HepG2 (cell line): ENCODE measurements around the gene PDIA5. TPM values are rescaled to one million over a fixed set of nuclear protein-coding genes. Genes with fewer than 3 reads are reported as not detected.

Experiments used
- ATAC-seq: fragments of 200-7000 bp; cut with Tn5 transposase; 3 replicates; pipeline ENCODE4 v1.9.1; 2020; ENCODE audit warnings: mild to moderate bottlenecking, moderate library complexity
- BruUV-seq: library from RNA; stranded (reverse); fragments of 400-500 nt; replicated peaks from 2 replicates; lab custom pipeline; 2021; lab: Mats Ljungman, UMichigan
- CTCF ChIA-PET: fragments of 300-600 bp; formaldehyde crosslinking; extraction: SDS; loops from one replicate; lab custom pipeline; 2021; ENCODE audit warnings: low total read pairs, inconsistent platforms, low intra/inter-chr PET ratio; lab: Yijun Ruan, JAX
- POLR2A ChIA-PET: fragments of 350-600 bp; sonication (Branson Sonifier 250); formaldehyde crosslinking; loops from one replicate; lab custom pipeline; 2020; ENCODE audit warnings: antibody characterized with exemption, inconsistent platforms; lab: Yijun Ruan, JAX
- DNase-seq: peaks from one replicate; pipeline ENCODE4 v3.0.0-alpha.2; 2015; ENCODE audit warnings: low spot score
- FAIRE-seq: peaks from 3 replicates; lab custom pipeline; 2011; peaks lifted over from hg19 to GRCh38; lab: Jason Lieb, UNC
- H2AFZ ChIP-seq: one replicate; pipeline ENCODE4 v1.6.1; 2011; ENCODE audit warnings: low read length, inconsistent platforms
- H3K27ac ChIP-seq: fragments of 300-600 bp; 3 replicates; pipeline ENCODE4 v1.8.0; 2011; ENCODE audit warnings: mixed run types, mild to moderate bottlenecking, mixed read lengths, low read length, inconsistent platforms; ENCODE audit not compliant: insufficient read depth; ENCODE audit errors: extremely low read length
- H3K27me3 ChIP-seq, 2 experiments: fragments of 200-600 bp in 1 of 2; 2 replicates in 1 of 2; 3 replicates in 1 of 2; pipeline versions ENCODE4 v1.6.0 to v1.8.0; 2011; ENCODE audit warnings: low read length in 2 of 2, mild to moderate bottlenecking in 2 of 2, moderate library complexity in 2 of 2, inconsistent platforms in 1 of 2; ENCODE audit not compliant: insufficient read depth in 2 of 2, control insufficient read depth in 1 of 2
- H3K36me3 ChIP-seq, 2 experiments: fragments of 200-600 bp in 1 of 2; replicated peaks in 1 of 2; 2 replicates in 1 of 2; 3 replicates in 1 of 2; pipeline versions ENCODE4 v1.5.1 to v1.8.0; 2011; ENCODE audit warnings: low read length in 2 of 2, inconsistent platforms in 1 of 2; ENCODE audit not compliant: insufficient read depth in 2 of 2, control insufficient read depth in 1 of 2
- H3K4me1 ChIP-seq: 2 replicates; pipeline ENCODE4 v1.5.1; 2012; ENCODE audit warnings: low read length, inconsistent platforms; ENCODE audit not compliant: insufficient read depth
- H3K4me2 ChIP-seq: 2 replicates; pipeline ENCODE4 v1.6.0; 2011; ENCODE audit warnings: low read depth, low read length, inconsistent platforms
- H3K4me3 ChIP-seq, 3 experiments: fragments of 200-600 bp in 1 of 3; sonication (generic), shearing (Covaris generic) in 1 of 3; replicated peaks in 1 of 3; 2 replicates each; pipeline ENCODE4 v1.5.1; 2011 to 2016; ENCODE audit warnings: low read length in 3 of 3, inconsistent platforms in 2 of 3, low read depth in 2 of 3, mild to moderate bottlenecking in 2 of 3, control low read depth in 1 of 3, mixed read lengths in 1 of 3; ENCODE audit not compliant: insufficient read depth in 1 of 3
- H3K79me2 ChIP-seq: one replicate; pipeline ENCODE4 v1.6.1; 2011; ENCODE audit warnings: low read length, inconsistent platforms; ENCODE audit not compliant: insufficient read depth
- H3K9ac ChIP-seq: 2 replicates; pipeline ENCODE4 v1.6.0; 2011; ENCODE audit warnings: mild to moderate bottlenecking, low read depth, low read length, inconsistent platforms; ENCODE audit not compliant: insufficient read depth
- H3K9me3 ChIP-seq: 2 replicates; pipeline ENCODE4 v1.5.1; 2012; ENCODE audit warnings: mild to moderate bottlenecking, low read length
- H4K20me1 ChIP-seq: 2 replicates; pipeline ENCODE4 v1.6.0; 2011; ENCODE audit warnings: inconsistent platforms, mild to moderate bottlenecking, low read length, moderate library complexity; ENCODE audit not compliant: insufficient read depth
- ATF7 ChIP-seq, 2 experiments: fragments of 450-650 bp in 1 of 2; sonication (generic) in 1 of 2; formaldehyde crosslinking in 1 of 2; IDR thresholded peaks; 2 replicates each; pipeline versions ENCODE4 v1.4.0 to v1.6.1; 2016 to 2020; ENCODE audit warnings: antibody characterized with exemption in 1 of 2, mild to moderate bottlenecking in 1 of 2, missing genetic modification reagents in 1 of 2
- CREB1 ChIP-seq, 2 experiments: fragments of 450-650 bp in 1 of 2; IDR thresholded peaks; 2 replicates each; pipeline ENCODE4 v1.6.1; 2016 to 2017; ENCODE audit warnings: control low read depth in 1 of 2, mild to moderate bottlenecking in 1 of 2, missing compliant biosample characterization in 1 of 2, missing genetic modification characterization in 1 of 2
- NFIB ChIP-seq: sonication (generic); formaldehyde crosslinking; IDR thresholded peaks from 2 replicates; pipeline ENCODE4 v1.9.0; 2021; ENCODE audit warnings: missing genetic modification reagents, mild to moderate bottlenecking, borderline replicate concordance
- ZBTB40 ChIP-seq, 2 experiments: fragments of 450-650 bp in 1 of 2; sonication (generic) in 1 of 2; formaldehyde crosslinking in 1 of 2; IDR thresholded peaks; 2 replicates each; pipeline versions ENCODE4 v1.6.1 to v1.8.0; 2016 to 2022; ENCODE audit warnings: antibody characterized with exemption in 1 of 2, mild to moderate bottlenecking in 1 of 2, missing genetic modification reagents in 1 of 2
- ZNF775 ChIP-seq: sonication (generic); formaldehyde crosslinking; IDR thresholded peaks from 2 replicates; pipeline ENCODE4 v1.4.0; 2020; ENCODE audit warnings: missing genetic modification reagents, mild to moderate bottlenecking, moderate library complexity, borderline replicate concordance
- ZNF850 ChIP-seq: sonication (generic); formaldehyde crosslinking; conservative IDR thresholded peaks from 2 replicates; pipeline ENCODE4 v1.9.0; 2021; ENCODE audit warnings: mild to moderate bottlenecking, missing genetic modification reagents
- WGBS: methylation state at CpG from one replicate; pipeline ENCODE4 v1.1.6; 2017; ENCODE audit warnings: low lambda C conversion rate; 5-methylcytosine and 5-hydroxymethylcytosine counted together
- in situ Hi-C: cut with HindIII; loops from 2 replicates; pipeline ENCODE4 v1.10.0; 2017; ENCODE audit warnings: low pct_unique_long_range_greater_than_20kb; ENCODE audit not compliant: extremely low pct_ligation_motif_present
- intact Hi-C: fragments of 100-400 bp; cut with micrococcal nuclease; formaldehyde crosslinking; loops from one replicate; pipeline ENCODE4 v1.10.0; 2022; ENCODE audit not compliant: unreplicated experiment
- polyA plus RNA-seq, 8 experiments: library from polyadenylated mRNA; depleted of rRNA in 3 of 8; stranded (reverse) in 7 of 8; unstranded in 1 of 8; fragments of >200 nt; fragmentation: Illumina TruSeq in 4 of 8; extraction: Trizol in 4 of 8; gene quantifications; 2 replicates each; pipeline versions ENCODE4 v1.2.1 to v1.2.3, GENCODE V29; 2011 to 2016; ENCODE audit warnings: low read depth in 4 of 8, missing spikeins in 1 of 8, mixed read lengths in 1 of 8; ENCODE audit not compliant: insufficient read depth in 1 of 8
- total RNA-seq, 5 experiments: library from RNA; depleted of rRNA; stranded (reverse); fragments of >200 nt; fragmentation: Illumina TruSeq; extraction: Trizol; gene quantifications; 2 replicates each; pipeline ENCODE4 v1.2.3, GENCODE V29; 2016; ENCODE audit warnings: low read depth in 1 of 5

PDIA5 gene
- total and polyA plus RNA-seq, 2 of the 13 experiments (the other 11 are each of a cell fraction or from before 2014, with no cell fraction given), result 51.3 to 74.3 TPM

GRCh38 chr3:123119802-123120201, 53.0 kb downstream of the PDIA5 start:
- H3K79me2 ChIP-seq, result no peaks in the 10 kb centered on the region
- peaks cover 5% of the 10 kb centered on the region; the same call in 1 of the 2 replicates for H3K4me1 ChIP-seq
- H3K36me3 ChIP-seq, result peaks cover 40 to 87% of the 10 kb centered on the region in 2 experiments
- no peak overlapping the region for H3K4me2 ChIP-seq
- DNase-seq (no peak), ATAC-seq (no peak), FAIRE-seq (no peak)
- no peaks in the 10 kb centered on the region for H3K27me3 ChIP-seq
- ChIA-PET POLR2A (no interaction called here), CTCF (no interaction called here)
- TF ChIP-seq ZBTB40 (IDR thresholded peaks at IDR 0.05) (no peak), ZBTB40 (CRISPR knock-in tag; IDR thresholded peaks at IDR 0.05) (no peak), ZNF850 (CRISPR knock-in tag) (no peak), CREB1 (IDR thresholded peaks at IDR 0.05) (peak; percentile 49; the same call in 1 of the 2 replicates), CREB1 (CRISPR knock-in tag; IDR thresholded peaks at IDR 0.05) (no peak), ZNF775 (CRISPR knock-in tag) (no peak), NFIB (CRISPR knock-in tag) (no peak), ATF7 (IDR thresholded peaks at IDR 0.05) (peak; percentile 56), ATF7 (CRISPR knock-in tag; IDR thresholded peaks at IDR 0.05) (no peak)
- peaks cover 2% of the 10 kb centered on the region for H4K20me1 ChIP-seq
- BruUV-seq, result no TSS peak
- H3K9ac ChIP-seq, result no peak overlapping the region
- no peaks in the 10 kb centered on the region for H3K9me3 ChIP-seq
- intact Hi-C loops, result no loop called here
- H3K27ac ChIP-seq, result no peak overlapping the region
- no peak overlapping the region for H3K4me3 ChIP-seq
- WGBS, result 98% methylated on average over 5 of the region's 5 CpGs
- no peak overlapping the region for H2AFZ ChIP-seq
- in situ Hi-C loops, result no loop called here
